Esophagus muscularis mucosa (tissue), 4 donors: ENCODE results near the gene MAD2L2. TPM values are rescaled to one million over a fixed set of nuclear protein-coding genes. Genes with fewer than 3 reads are reported as not detected.

Experiments used
- DNase-seq: peaks from one replicate; pipeline ENCODE4 v3.0.0-alpha.2; 2017; ENCODE audit errors: extremely low spot score
- H3K27ac ChIP-seq, 4 donors: fragments of 200-600 bp; sonication (generic); replicated peaks in 1 of 4; 1 replicate in 3 of 4; 2 replicates in 1 of 4; pipeline ENCODE4 v1.5.1; 2016 to 2019; ENCODE audit warnings: mild to moderate bottlenecking in 1 of 4
- H3K27me3 ChIP-seq, 4 donors: fragments of 200-600 bp; sonication (generic); one replicate each; pipeline versions ENCODE4 v1.5.1 to v1.6.0; 2016 to 2019
- H3K36me3 ChIP-seq, 4 donors: fragments of 200-600 bp; sonication (generic); one replicate each; pipeline ENCODE4 v1.5.1; 2016 to 2019
- H3K4me1 ChIP-seq, 4 donors: fragments of 200-600 bp; sonication (generic); one replicate each; pipeline ENCODE4 v1.5.1; 2016 to 2019
- H3K4me3 ChIP-seq, 4 donors: fragments of 200-600 bp; sonication (generic); 1 replicate in 2 of 4; 2 replicates in 2 of 4; pipeline ENCODE4 v1.5.1; 2016 to 2019; ENCODE audit warnings: mild to moderate bottlenecking in 4 of 4, moderate library complexity in 1 of 4
- H3K9me3 ChIP-seq, 4 donors: fragments of 200-600 bp; sonication (generic); 1 replicate in 3 of 4; 2 replicates in 1 of 4; pipeline ENCODE4 v1.5.1; 2016 to 2019
- CTCF ChIP-seq, 3 experiments: fragments of 200-600 bp in 2 of 3; fragments of 450-650 bp in 1 of 3; sonication (generic) in 2 of 3; IDR thresholded peaks; one replicate each; pipeline ENCODE4 v1.5.1; 2017 to 2019; ENCODE audit warnings: antibody characterized with exemption in 3 of 3, mild to moderate bottlenecking in 2 of 3, moderate library complexity in 1 of 3
- EP300 ChIP-seq: sonication (generic); formaldehyde crosslinking; IDR thresholded peaks from one replicate; pipeline ENCODE4 v1.6.1; 2017; ENCODE audit warnings: antibody characterized with exemption
- POLR2A ChIP-seq: fragments of 450-650 bp; IDR thresholded peaks from one replicate; pipeline ENCODE4 v1.6.1; 2017; ENCODE audit warnings: antibody characterized with exemption, moderate library complexity, mild to moderate bottlenecking, low read depth
- POLR2AphosphoS5 ChIP-seq, 2 donors: sonication (generic); formaldehyde crosslinking; IDR thresholded peaks; one replicate each; pipeline ENCODE4 v1.6.1; 2017; ENCODE audit warnings: antibody characterized with exemption in 2 of 2
- WGBS: methylation state at CpG from one replicate; pipeline ENCODE4 v1.1.5; 2018; 5-methylcytosine and 5-hydroxymethylcytosine counted together
- intact Hi-C: fragments of 100-400 bp; cut with DNase I; formaldehyde crosslinking; loops from one replicate; pipeline ENCODE4 v1.15.1; 2023
- total RNA-seq, 4 donors: library from RNA; depleted of rRNA; stranded (reverse); fragments of >200 nt; gene quantifications; one replicate each; pipeline versions ENCODE4 v1.1.0 to v1.2.1, GENCODE V29; 2016

The MAD2L2 gene
- 10 to 100 TPM; 31.6 to 51.7 (median 42.4) TPM for total RNA-seq

GRCh38 chr1:11681071-11681771 is at the start of gene MAD2L2:
Gene MAD2L2, minus strand, starts transcription at chr1:11681148. Its CDS starts 547 bp downstream, at chr1:11680601.
- Histone ChIP-seq H3K4me3 (peak within 1 kb of the TSS; percentile 69 to 92 (median 88)), H3K27ac (peak within 1 kb of the TSS; percentile 83 to 93 (median 90)), H3K4me1 (peaks cover 10 to 30% (median 25%) of the 10 kb centered on the region in 4 donors), H3K27me3 (peaks cover 0 to 17% (median 0%) of the 10 kb centered on the region in 4 donors), H3K9me3 (no peaks in the 10 kb centered on the region), H3K36me3 (peaks cover 6 to 21% (median 12%) of the 10 kb centered on the region in 4 donors)
- WGBS: 2% methylated on average over 25 of the region's 71 CpGs
- intact Hi-C loops: no loop called here
- peak; percentile 95 for DNase-seq
- TF ChIP-seq EP300 (no peak), CTCF (IDR thresholded peaks at IDR 0.05) (peak in 1 of 3 experiments; percentile 26), POLR2A (peak; percentile 75), POLR2AphosphoS5 (IDR thresholded peaks at IDR 0.05) (peak; percentile 82 to 90)

GRCh38 chr1:11730429-11730891 is 49.5 kb upstream of the MAD2L2 start:
- Histone ChIP-seq H3K4me3 (no peak overlapping the region), H3K27ac (peak overlapping the region; percentile 75 to 83 (median 80)), H3K27me3 (no peaks in the 10 kb centered on the region), H3K36me3 (no peaks in the 10 kb centered on the region), H3K9me3 (no peaks in the 10 kb centered on the region), H3K4me1 (peaks cover 32 to 50% (median 48%) of the 10 kb centered on the region in 4 donors)
- 46% methylated on average over 5 of the region's 5 CpGs for WGBS
- no peak for TF ChIP-seq CTCF (IDR thresholded peaks at IDR 0.05)
- TF ChIP-seq POLR2AphosphoS5 (IDR thresholded peaks at IDR 0.05): peak; percentile 27 to 33
- intact Hi-C loops: no loop called here
- DNase-seq: no peak

DNA sequence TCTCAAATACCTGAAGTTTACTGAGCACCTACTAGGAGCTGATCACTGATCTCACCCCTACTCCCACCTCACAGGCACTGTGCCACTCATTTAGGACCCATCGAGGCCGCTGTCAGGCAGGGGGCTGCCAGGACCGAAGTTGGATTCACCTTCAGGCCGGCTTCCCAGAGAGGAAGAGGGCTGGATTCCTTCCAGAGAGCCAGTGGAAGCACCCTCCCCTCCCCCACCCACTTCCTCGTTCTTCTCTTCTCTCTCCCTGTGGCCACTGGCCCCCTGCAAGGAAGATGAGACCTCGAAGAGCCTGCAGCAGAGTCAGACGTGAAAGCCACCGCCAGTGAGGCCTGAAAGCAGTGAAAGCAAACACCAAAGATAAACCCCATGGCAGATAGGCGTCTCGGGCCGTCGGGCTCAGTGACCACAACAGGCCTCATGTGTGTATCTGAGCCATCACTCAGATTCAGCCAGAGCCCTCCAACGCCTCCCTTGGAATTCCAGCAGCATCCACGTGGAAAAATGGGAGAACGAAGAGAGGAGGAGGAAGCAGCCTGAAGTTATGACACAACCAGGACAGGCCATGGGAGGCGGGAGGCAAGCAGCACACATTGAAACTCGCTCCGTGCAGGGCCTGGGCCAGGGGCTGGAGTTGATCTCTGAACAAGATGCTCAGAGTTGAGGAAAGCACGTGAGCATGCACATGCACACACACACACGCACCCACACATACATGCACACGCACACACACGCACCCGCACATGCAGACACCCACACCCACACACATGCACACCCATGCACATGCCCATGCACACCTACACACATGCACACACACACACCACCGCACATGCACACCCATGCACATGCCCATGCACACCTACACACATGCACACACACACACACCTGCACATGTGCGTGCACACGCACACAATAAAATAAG is 48.8 kb upstream of the MAD2L2 start:
- no peak overlapping the region for H3K4me3 ChIP-seq
- no peaks in the 10 kb centered on the region for H3K27me3 ChIP-seq
- H3K27ac ChIP-seq: peak overlapping the region in 1 of 4 donors; percentile 41
- TF ChIP-seq POLR2A (no peak), EP300 (no peak), CTCF (IDR thresholded peaks at IDR 0.05) (no peak), POLR2AphosphoS5 (IDR thresholded peaks at IDR 0.05) (no peak)
- H3K9me3 ChIP-seq: no peaks in the 10 kb centered on the region
- DNase-seq: no peak
- H3K36me3 ChIP-seq: no peaks in the 10 kb centered on the region
- intact Hi-C loops: no loop called here
- WGBS: 66% methylated on average over 26 of the region's 26 CpGs
- peaks cover 27 to 44% (median 42%) of the 10 kb centered on the region in 4 donors for H3K4me1 ChIP-seq

DNA sequence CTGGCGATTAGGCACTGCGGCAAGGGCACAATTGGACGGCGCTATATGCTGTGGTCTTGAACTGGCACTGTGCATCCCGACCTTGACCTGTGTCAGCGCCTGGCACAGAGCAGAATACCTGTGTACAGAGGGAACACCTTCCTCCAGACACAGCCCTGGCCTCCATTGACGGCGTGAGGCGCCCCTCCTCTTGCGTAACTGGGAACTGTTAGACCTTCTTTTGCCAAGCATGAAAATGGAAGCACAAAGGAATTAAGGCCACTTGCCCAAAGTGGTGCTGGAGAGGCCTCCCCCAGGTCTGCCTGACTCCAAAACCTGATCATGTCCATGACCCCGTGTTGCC is 48.2 kb upstream of the MAD2L2 start:
- Histone ChIP-seq H3K27me3 (no peaks in the 10 kb centered on the region), H3K4me1 (peaks cover 27 to 44% (median 42%) of the 10 kb centered on the region in 4 donors), H3K9me3 (no peaks in the 10 kb centered on the region), H3K27ac (peak overlapping the region in 1 of 4 donors; percentile 41), H3K36me3 (no peaks in the 10 kb centered on the region), H3K4me3 (no peak overlapping the region)
- DNase-seq: no peak
- 86% methylated on average over 11 of the region's 11 CpGs for WGBS
- intact Hi-C loops: no loop called here
- TF ChIP-seq POLR2AphosphoS5 (IDR thresholded peaks at IDR 0.05) (no peak), EP300 (no peak), CTCF (IDR thresholded peaks at IDR 0.05) (no peak), POLR2A (no peak)
